Astrocyte of the spinal cord (primary cell): ENCODE results near the gene ITGB7.

Experiments used
- DNase-seq: peaks from one replicate; pipeline ENCODE4 v3.0.0; 2011; ENCODE audit warnings: low read depth, low spot score
- H3K4me3 ChIP-seq: 2 replicates; pipeline ENCODE4 v1.5.1; 2011; ENCODE audit warnings: low read depth, mild to moderate bottlenecking, low read length, moderate library complexity
- in situ Hi-C: cut with HindIII; loops from 2 replicates; pipeline ENCODE4 v1.10.0; 2017; ENCODE audit warnings: low sequenced_read_pairs
- TF ChIP-seq, protein P1 (sequence below): IDR thresholded peaks from 2 replicates; pipeline ENCODE4 v1.5.1; 2012; ENCODE audit warnings: low read depth, mild to moderate bottlenecking, low read length, inconsistent platforms

The ITGB7 gene

DNA sequence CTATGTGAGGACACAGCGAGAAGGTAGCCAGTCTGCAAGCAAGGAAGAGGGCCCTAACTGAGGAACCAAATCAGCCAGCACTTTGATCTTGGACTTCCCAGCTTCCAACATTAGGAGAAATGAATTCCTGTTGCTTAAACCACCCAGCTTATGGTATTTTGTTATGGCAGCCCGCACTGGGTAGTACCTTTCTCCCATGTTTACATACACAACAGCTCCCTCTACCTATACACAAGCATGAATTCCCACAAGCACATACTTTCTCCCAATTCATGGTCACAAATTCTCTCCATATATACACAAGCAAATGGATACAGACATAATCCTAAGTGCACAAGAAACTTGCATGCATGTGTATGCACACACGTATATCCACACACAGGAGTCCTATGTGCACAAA, 7.4 kb downstream of the ITGB7 start:
- TF ChIP-seq, protein P1, sequence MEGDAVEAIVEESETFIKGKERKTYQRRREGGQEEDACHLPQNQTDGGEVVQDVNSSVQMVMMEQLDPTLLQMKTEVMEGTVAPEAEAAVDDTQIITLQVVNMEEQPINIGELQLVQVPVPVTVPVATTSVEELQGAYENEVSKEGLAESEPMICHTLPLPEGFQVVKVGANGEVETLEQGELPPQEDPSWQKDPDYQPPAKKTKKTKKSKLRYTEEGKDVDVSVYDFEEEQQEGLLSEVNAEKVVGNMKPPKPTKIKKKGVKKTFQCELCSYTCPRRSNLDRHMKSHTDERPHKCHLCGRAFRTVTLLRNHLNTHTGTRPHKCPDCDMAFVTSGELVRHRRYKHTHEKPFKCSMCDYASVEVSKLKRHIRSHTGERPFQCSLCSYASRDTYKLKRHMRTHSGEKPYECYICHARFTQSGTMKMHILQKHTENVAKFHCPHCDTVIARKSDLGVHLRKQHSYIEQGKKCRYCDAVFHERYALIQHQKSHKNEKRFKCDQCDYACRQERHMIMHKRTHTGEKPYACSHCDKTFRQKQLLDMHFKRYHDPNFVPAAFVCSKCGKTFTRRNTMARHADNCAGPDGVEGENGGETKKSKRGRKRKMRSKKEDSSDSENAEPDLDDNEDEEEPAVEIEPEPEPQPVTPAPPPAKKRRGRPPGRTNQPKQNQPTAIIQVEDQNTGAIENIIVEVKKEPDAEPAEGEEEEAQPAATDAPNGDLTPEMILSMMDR: no peak
- no peak for DNase-seq
- in situ Hi-C loops: no loop called here
- no peak overlapping the region for H3K4me3 ChIP-seq

- no peak for DNase-seq
- H3K4me3 ChIP-seq: no peak overlapping the region
- TF ChIP-seq, protein P1: no peak
- in situ Hi-C loops: no loop called here
Observed at GRCh38 chr12:53198486-53199110, 8.5 kb downstream of the ITGB7 start.

DNA sequence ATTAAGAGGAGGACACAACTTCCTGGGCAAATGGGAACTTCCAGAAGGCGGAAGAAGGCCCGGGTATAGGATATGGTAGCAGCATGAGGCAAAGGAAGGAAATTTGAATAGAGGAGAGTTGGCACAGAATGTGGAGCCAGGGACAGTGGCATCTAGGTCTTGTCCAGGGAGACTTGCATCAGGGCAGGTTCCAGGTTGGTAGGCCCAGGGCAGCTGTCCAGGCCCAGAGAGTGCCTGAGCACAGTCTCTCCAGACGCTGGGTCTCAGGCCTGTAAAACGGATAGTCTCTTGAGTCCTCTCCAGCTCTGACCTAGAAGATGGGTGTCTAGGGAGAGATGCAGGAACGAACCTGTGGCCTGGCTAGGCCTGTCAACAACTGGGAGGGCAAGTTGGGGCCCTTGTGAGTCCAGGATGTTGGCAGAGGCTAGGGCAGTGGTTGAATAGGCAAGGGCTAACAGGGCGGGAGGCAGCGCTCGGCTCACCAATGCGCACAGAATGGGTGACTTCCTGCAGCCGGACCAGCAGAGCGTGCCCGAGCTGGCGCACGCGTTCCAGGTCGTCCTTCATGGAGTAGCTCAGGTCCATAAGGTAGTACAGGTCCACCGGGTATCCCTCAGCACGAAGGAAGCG, 9.9 kb downstream of the ITGB7 start:
- TF ChIP-seq, protein P1: no peak
- H3K4me3 ChIP-seq: no peak overlapping the region
- no peak for DNase-seq
- in situ Hi-C loops: no loop called here

- TF ChIP-seq, protein P1: no peak
- in situ Hi-C loops: no loop called here
- H3K4me3 ChIP-seq: no peak overlapping the region
- DNase-seq: no peak
Observed at GRCh38 chr12:53196486-53196885, 10.6 kb downstream of the ITGB7 start.

- TF ChIP-seq, protein P1: no peak
- in situ Hi-C loops: no loop called here
- H3K4me3 ChIP-seq: no peak overlapping the region
- no peak for DNase-seq
Observed at GRCh38 chr12:53195516-53196420, 11.3 kb downstream of the ITGB7 start.

DNA sequence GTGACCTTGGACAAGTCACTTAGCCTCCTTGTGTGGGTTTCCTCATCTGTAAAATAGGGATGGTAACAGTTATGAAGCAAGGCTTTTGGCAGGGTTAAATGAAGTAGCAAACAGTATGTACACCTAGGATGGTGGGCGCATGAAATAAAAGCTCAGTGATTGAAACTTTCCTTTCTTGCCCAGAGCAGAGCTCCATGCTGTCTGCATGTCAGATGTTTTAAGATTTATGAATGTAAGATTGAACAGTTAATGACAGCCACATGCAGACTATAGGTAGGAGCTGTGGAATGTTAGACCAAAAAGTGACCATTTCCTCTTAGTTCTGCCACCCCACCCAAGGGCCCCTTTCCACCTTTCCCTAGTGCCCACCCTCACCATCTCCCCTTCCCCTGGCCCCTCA, 12.1 kb downstream of the ITGB7 start:
- in situ Hi-C loops: no loop called here
- H3K4me3 ChIP-seq: no peak overlapping the region
- no peak for DNase-seq
- TF ChIP-seq, protein P1: no peak
